Right atrium auricular region (tissue), 2 donors: ENCODE data around the gene HBA1. TPM values are rescaled to one million over a fixed set of nuclear protein-coding genes. Genes with fewer than 3 reads are reported as not detected.
"Not testable (repeated sequence)": the region's sequence is repeated elsewhere in the genome, so short reads cannot be mapped to it uniquely, and the experiment has no call there.

ENCODE experiments used
- DNase-seq: peaks from one replicate; pipeline ENCODE4 v3.0.0-alpha.2; 2019; ENCODE audit warnings: low spot score
- H3K27ac ChIP-seq, 2 donors: fragments of 200-600 bp; sonication (generic); 1 replicate in 1 of 2; 2 replicates in 1 of 2; pipeline ENCODE4 v1.5.1; 2016 to 2019
- H3K27me3 ChIP-seq, 2 donors: fragments of 200-600 bp; sonication (generic); one replicate each; pipeline versions ENCODE4 v1.5.1 to v1.6.0; 2017 to 2019
- H3K36me3 ChIP-seq: fragments of 200-600 bp; sonication (generic); one replicate; pipeline ENCODE4 v1.5.1; 2016
- H3K4me1 ChIP-seq, 2 donors: fragments of 200-600 bp; sonication (generic); one replicate each; pipeline versions ENCODE4 v1.5.1 to v1.6.0; 2017 to 2019
- H3K4me3 ChIP-seq, 2 donors: fragments of 200-600 bp; sonication (generic); 1 replicate in 1 of 2; 2 replicates in 1 of 2; pipeline ENCODE4 v1.5.1; 2017 to 2019; ENCODE audit warnings: mild to moderate bottlenecking in 1 of 2, moderate library complexity in 1 of 2
- H3K9me3 ChIP-seq, 2 donors: fragments of 200-600 bp; sonication (generic); one replicate each; pipeline ENCODE4 v1.5.1; 2019
- total RNA-seq, 2 donors: library from RNA; depleted of rRNA; stranded (reverse); fragments of >200 nt; gene quantifications; one replicate each; pipeline ENCODE4 v1.1.0, GENCODE V29; 2016
- TF ChIP-seq, protein P1 (sequence below), 2 donors: fragments of 200-600 bp; sonication (generic); IDR thresholded peaks; one replicate each; pipeline ENCODE4 v1.5.1; 2019; ENCODE audit warnings: antibody characterized with exemption in 2 of 2

HBA1 gene
- total RNA-seq, 2 donors from 2014 or later: 1,094 to 1,137 TPM

DNA sequence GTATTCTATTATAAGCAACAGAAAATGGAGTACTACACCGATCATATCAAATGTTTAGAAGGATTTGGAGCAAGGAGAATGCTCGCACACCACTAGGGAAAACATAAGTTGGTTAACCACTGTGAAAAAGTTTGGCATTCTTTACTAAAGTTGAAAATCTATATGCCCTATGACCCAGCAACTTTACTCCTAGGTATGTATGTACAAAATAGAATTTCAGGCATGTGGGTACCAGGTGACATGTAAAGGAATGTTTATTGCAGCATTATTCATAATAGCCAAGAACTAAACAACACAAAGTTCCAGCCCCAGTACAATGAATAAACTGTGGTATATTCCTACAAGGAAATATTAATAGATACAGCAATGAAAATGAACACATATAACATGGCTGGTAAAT is 29.8 kb upstream of the HBA1 start:
- no peaks in the 10 kb centered on the region for H3K9me3 ChIP-seq
- H3K4me1 ChIP-seq: no peaks in the 10 kb centered on the region
- no peaks in the 10 kb centered on the region for H3K27me3 ChIP-seq
- no peak overlapping the region for H3K4me3 ChIP-seq
- TF ChIP-seq, protein P1, sequence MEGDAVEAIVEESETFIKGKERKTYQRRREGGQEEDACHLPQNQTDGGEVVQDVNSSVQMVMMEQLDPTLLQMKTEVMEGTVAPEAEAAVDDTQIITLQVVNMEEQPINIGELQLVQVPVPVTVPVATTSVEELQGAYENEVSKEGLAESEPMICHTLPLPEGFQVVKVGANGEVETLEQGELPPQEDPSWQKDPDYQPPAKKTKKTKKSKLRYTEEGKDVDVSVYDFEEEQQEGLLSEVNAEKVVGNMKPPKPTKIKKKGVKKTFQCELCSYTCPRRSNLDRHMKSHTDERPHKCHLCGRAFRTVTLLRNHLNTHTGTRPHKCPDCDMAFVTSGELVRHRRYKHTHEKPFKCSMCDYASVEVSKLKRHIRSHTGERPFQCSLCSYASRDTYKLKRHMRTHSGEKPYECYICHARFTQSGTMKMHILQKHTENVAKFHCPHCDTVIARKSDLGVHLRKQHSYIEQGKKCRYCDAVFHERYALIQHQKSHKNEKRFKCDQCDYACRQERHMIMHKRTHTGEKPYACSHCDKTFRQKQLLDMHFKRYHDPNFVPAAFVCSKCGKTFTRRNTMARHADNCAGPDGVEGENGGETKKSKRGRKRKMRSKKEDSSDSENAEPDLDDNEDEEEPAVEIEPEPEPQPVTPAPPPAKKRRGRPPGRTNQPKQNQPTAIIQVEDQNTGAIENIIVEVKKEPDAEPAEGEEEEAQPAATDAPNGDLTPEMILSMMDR (IDR thresholded peaks at IDR 0.05): no peak
- no peaks in the 10 kb centered on the region for H3K36me3 ChIP-seq
- DNase-seq: no peak
- no peak overlapping the region for H3K27ac ChIP-seq

DNA sequence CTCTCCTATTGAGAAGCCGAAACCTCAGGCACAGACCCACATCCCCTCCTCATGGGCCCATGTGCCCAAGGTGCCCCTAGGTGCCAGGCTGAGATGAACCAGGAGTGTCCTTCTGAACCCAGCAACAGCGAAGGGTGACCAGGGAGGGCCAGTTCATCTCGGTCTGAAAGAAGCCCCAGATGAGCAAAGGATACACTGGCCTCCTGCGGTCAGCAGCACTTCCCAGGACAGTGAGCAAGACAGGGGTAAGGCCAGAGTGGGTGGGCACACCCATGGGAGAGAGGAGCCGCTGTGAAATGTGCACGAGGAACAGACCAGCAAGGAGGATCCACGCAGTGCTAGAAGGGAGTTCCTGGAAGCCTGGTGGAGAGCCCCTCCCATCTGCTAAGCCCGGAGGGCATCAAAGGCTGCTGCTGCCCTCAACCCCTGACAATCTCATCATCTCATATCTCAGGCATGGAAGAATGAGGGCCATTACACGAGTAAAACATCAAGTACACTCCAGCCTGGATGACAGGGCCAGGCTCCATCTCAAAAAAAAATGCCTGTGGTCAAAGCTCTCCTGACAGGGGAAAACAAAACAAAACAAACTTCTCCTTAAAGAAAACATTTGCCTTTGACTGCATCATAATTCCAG is 27.3 kb upstream of the HBA1 start:
- Histone ChIP-seq H3K27ac (no peak overlapping the region), H3K36me3 (no peaks in the 10 kb centered on the region), H3K4me1 (peaks cover 0 to under 1% of the 10 kb centered on the region in 2 donors), H3K27me3 (no peaks in the 10 kb centered on the region), H3K4me3 (no peak overlapping the region), H3K9me3 (no peaks in the 10 kb centered on the region)
- no peak for DNase-seq
- TF ChIP-seq, protein P1 (IDR thresholded peaks at IDR 0.05): no peak

DNA sequence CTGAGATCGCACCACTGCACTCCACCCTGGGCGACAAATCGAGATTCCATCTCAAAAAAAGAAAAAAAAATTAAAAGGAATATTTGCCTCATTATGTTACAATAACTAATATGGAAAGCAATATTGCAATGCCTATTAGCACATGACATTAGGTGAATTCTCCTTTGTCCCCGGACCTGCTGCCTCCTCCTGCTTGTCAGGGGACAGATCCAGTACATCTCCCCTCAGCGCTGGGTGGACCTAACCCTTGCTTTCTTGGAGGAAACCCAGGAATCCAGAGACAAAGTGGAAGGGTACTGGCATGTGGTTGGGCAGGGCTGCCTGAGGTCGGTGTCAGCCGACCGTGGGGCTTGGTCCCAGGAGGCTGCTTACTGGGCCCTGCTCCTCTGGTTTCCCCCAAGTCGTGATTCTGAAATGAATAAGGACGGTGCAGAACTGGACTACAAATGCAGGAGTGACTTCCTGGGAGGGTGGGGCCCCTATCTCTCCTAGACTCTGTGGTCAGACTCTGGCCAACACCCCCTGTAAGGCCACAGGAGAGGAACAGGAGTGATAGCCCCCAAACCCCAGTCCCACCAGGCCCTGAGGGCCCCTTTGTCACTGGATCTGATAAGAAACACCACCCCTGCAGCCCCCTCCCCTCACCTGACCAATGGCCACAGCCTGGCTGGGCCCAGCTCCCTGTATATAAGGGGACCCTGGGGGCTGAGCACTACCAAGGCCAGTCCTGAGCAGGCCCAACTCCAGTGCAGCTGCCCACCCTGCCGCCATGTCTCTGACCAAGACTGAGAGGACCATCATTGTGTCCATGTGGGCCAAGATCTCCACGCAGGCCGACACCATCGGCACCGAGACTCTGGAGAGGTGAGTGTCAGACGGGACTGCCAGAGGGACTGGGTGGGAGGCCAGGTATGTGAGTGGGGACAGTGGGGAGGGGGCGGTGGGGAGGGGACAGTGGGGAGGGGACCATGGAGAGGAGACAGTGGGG is 24.0 kb upstream of the HBA1 start, which contains the start of gene HBZ:
HBZ (plus strand) TSS at position 504 of the 988 bp plus-strand sequence; CDS start at position 770, 266 bp downstream.
- Histone ChIP-seq H3K27me3 (no peaks in the 10 kb centered on the region), H3K4me1 (peaks cover 0 to 10% of the 10 kb centered on the region in 2 donors), H3K36me3 (no peaks in the 10 kb centered on the region), H3K9me3 (no peaks in the 10 kb centered on the region), H3K4me3 (no peak within 1 kb of the TSS), H3K27ac (no peak within 1 kb of the TSS)
- no peak for DNase-seq
- TF ChIP-seq, protein P1 (IDR thresholded peaks at IDR 0.05): no peak

DNA sequence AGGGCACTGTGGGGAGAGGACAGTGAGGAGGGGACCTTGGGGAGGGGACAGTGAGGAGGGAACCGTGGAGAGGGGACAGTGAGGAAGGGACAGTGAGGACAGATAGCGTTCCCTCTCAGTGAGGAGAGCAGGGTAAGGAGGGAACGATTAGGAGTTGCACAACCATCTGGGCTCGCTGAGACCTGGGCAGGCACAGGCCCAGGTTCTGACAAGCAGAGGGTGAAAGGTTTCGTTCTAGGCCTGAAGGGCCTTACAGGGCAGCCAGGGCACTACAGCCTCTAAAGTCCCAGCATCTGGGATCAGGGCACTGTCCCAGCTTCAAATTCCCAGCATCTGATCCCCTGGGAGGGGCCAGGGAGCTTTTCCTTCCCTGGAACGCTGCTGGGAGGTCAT is 23.4 kb upstream of the HBA1 start:
- H3K27ac ChIP-seq, H3K4me3 ChIP-seq, H3K36me3 ChIP-seq, DNase-seq, H3K27me3 ChIP-seq, H3K4me1 ChIP-seq, H3K9me3 ChIP-seq: not testable (repeated sequence)

DNA sequence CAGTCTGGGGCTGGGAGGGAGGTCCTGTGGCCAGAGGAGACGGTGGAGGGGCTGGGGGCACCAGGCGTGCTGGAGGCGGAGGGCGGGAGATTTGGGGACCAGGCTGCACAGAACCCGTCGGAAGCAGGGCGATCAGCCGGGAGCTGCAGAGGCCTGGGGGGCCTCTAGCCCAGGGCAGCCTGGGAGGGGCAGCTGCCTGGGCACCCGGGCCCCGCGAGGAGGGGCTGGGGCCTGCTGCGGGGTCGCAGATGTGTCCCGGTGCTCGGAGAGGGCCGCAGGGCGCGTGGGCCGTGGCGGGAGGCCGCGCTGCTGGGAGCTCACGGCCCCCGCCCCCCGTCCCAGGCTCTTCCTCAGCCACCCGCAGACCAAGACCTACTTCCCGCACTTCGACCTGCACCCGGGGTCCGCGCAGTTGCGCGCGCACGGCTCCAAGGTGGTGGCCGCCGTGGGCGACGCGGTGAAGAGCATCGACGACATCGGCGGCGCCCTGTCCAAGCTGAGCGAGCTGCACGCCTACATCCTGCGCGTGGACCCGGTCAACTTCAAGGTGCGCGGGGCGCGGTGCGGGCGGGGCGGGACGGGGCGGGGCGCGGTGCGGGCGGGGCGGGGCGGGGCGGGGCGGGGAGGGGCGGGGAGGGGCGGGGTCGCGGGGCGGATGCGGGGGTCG is 22.8 kb upstream of the HBA1 start:
- not testable (repeated sequence) for H3K27me3 ChIP-seq, H3K9me3 ChIP-seq, H3K4me1 ChIP-seq, DNase-seq, H3K36me3 ChIP-seq, H3K27ac ChIP-seq, H3K4me3 ChIP-seq

DNA sequence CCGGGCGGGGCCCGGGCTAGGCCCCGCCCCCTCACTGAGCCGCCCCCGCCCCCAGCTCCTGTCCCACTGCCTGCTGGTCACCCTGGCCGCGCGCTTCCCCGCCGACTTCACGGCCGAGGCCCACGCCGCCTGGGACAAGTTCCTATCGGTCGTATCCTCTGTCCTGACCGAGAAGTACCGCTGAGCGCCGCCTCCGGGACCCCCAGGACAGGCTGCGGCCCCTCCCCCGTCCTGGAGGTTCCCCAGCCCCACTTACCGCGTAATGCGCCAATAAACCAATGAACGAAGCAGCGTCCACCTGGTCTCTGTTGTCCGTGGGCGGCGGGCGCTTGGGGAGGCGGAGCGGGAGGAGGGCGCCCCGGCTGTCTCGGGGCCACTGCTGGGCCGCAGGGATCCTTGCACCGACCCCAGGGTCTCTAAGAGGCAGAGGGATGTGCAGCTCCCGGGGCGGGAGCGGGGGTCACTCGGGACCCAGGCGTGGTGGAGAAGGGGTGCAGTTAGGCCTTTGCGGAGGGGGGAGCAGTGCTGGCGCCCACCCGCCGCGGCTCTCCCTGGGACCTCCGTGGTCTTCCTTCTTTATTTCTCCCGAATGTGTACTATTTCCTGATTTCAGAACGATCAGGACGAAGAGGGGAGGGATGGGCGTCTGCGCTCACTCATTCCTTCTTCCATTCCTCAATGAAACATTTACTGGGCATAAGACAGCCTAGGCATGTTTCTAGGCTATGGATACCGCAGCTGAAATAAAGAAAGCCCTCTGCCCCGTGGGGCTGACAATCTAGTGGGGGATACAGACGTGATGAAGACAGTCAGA is 22.1 kb upstream of the HBA1 start:
- H3K27me3 ChIP-seq: no peaks in the 10 kb centered on the region

More for the DNA sequence above, 22.1 kb upstream of the HBA1 start:
- no peaks in the 10 kb centered on the region for H3K36me3 ChIP-seq
- no peak overlapping the region for H3K27ac ChIP-seq
- no peak for DNase-seq
- H3K4me1 ChIP-seq: peaks cover 0 to 10% of the 10 kb centered on the region in 2 donors
- H3K9me3 ChIP-seq: no peaks in the 10 kb centered on the region
- TF ChIP-seq, protein P1 (IDR thresholded peaks at IDR 0.05): no peak
- peak overlapping the region; percentile 26 to 55 for H3K4me3 ChIP-seq
